Neural cell (in vitro differentiated cells): ENCODE measurements around the gene RAB33B.

Experiments used
- CTCF ChIP-seq: fragments of 450-650 bp; IDR thresholded peaks from 2 replicates; pipeline ENCODE4 v1.5.1; 2014; ENCODE audit warnings: antibody characterized with exemption, mild to moderate bottlenecking, moderate library complexity; ENCODE audit not compliant: poor library complexity, severe bottlenecking
- EP300 ChIP-seq: fragments of 450-650 bp; conservative IDR thresholded peaks from 2 replicates; pipeline ENCODE4 v1.6.1; 2014; ENCODE audit warnings: antibody characterized with exemption, mild to moderate bottlenecking, moderate library complexity; ENCODE audit not compliant: poor library complexity, severe bottlenecking
- RAD21 ChIP-seq: fragments of 450-650 bp; conservative IDR thresholded peaks from 2 replicates; pipeline ENCODE4 v1.6.1; 2014; ENCODE audit warnings: antibody characterized with exemption, mild to moderate bottlenecking, moderate library complexity
- REST ChIP-seq: IDR thresholded peaks from 2 replicates; pipeline ENCODE4 v1.6.1; 2012; ENCODE audit warnings: borderline replicate concordance

- no peak for TF ChIP-seq CTCF
- TF ChIP-seq RAD21 = no peak
- no peak for TF ChIP-seq REST
- no peak for TF ChIP-seq EP300
Observed at GRCh38 chr4:139489638-139490037, 35.7 kb downstream of the RAB33B start.
